ENCODE results near the gene ZBTB32.

- TF ChIP-seq CTCF (IDR thresholded peaks at IDR 0.05) (no peak), POLR2A (IDR thresholded peaks at IDR 0.05) (no peak)
Measured at GRCh38 chr19:35710784-35711723, 6.7 kb downstream of the ZBTB32 start.
